Parietal lobe (tissue), 1 donor: Measurements from ENCODE around the gene KLHL30. TPM values are rescaled to one million over a fixed set of nuclear protein-coding genes. Genes with fewer than 3 reads are reported as not detected.

ENCODE experiments used
- total RNA-seq: library from RNA; depleted of rRNA; stranded (reverse); fragments of >200 nt; gene quantifications from one replicate; pipeline ENCODE4 v1.2.3, GENCODE V29; 2014

The KLHL30 gene
- total RNA-seq = not detected

GRCh38 chr2:238138331-238139195, at the start of gene KLHL30:
Gene KLHL30, plus strand, starts transcription at chr2:238138668. Its CDS starts 2,087 bp downstream, at chr2:238140755.

GRCh38 chr2:238100049-238100820, 38.2 kb upstream of the KLHL30 start, which contains the start of gene ESPNL:
Gene ESPNL, plus strand, starts transcription at chr2:238100340. Its CDS starts 80 bp downstream, at chr2:238100420.

GRCh38 chr2:238158509-238159070, 20.1 kb downstream of the KLHL30 start, which contains the start of gene ERFE:
Gene ERFE, plus strand, starts transcription at chr2:238158970. Its CDS starts 38 bp downstream, at chr2:238159008.

Other genes starting within 250 kb of the KLHL30 start
- gene UBE2F, start 171.7 kb upstream of the KLHL30 start, total RNA-seq = 30.4 TPM
- 19.4 TPM for gene SCLY, start 77.7 kb upstream of the KLHL30 start, total RNA-seq
- gene ESPNL, start 38.3 kb upstream of the KLHL30 start, total RNA-seq = not detected
- 1.3 TPM for gene ERFE, start 20.3 kb downstream of the KLHL30 start, total RNA-seq
- gene ILKAP, start 65.0 kb downstream of the KLHL30 start, total RNA-seq = 68.9 TPM
- gene HES6, start 101.4 kb downstream of the KLHL30 start, total RNA-seq = 94.5 TPM
- gene PER2, start 149.9 kb downstream of the KLHL30 start, total RNA-seq = 10.0 TPM
- 17.2 TPM for gene TRAF3IP1, start 181.8 kb downstream of the KLHL30 start, total RNA-seq